Measurements from ENCODE around the gene STT3A.
"Not testable (repeated sequence)": the region's sequence is repeated elsewhere in the genome, so short reads cannot be mapped to it uniquely, and the experiment has no call there.

STT3A gene

DNA sequence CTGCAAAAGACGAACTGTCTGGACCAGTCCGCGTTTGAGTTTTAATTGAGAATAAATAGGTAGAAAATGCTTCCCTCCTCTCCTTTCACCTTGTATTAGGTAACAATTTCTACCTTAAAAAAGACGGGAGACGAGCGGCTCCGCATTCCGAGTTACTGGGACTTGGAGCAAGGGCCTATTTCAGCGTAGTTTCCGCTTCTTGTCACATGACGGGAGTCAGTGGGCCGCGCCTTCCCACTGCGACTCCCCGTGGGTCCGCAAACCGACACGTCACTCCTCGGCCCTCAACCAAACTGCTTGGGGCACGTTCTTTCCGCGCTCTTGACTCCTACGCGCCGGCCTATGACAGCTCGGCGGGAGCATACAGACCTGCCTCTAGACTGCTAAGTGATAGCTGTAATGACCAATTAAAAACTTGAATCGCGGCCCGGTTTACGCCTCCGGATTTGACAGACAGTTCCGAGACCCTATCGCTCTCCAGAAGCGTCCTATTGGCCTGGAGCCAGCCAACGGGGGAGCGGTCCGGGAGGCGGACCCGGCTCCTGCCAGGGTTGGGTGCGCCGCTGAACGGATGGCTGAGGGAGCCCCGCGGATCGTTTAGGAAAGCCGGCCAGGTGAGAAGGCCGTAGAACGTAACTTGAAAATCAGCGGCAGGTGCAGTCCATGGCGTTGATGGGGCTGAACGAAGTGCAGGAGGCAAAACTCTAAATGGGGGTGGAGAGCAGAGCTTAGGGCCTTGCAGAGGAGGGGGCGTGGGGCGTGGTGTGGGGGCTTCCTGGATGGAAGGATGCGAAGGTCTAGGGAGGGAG is at the start of gene STT3A:
TSS of gene STT3A (plus strand) at position 548 of the 809 bp plus-strand sequence. CDS start 3,064 bp downstream, outside the sequence.
- DNase-seq: peak; percentile 100

DNA sequence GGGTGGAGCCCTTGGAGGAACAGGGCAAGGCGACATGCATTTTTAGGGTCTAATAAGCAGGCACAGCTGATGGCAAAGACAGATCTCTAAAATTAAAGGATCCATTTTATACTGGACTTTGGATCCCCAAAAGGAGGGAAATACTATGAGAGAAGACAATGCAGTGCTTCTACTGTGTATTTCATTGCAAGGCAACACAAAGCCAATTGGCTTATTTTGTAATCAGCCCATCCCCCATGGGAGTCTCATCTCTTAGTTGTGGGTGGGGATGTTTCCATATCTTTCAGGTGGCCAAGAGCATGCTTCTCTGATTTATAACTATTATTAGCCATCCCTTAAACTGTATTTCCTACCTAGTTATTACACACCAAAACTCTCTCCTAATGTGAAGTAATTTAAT is 41.9 kb upstream of the STT3A start:
- DNase-seq: no peak

DNA sequence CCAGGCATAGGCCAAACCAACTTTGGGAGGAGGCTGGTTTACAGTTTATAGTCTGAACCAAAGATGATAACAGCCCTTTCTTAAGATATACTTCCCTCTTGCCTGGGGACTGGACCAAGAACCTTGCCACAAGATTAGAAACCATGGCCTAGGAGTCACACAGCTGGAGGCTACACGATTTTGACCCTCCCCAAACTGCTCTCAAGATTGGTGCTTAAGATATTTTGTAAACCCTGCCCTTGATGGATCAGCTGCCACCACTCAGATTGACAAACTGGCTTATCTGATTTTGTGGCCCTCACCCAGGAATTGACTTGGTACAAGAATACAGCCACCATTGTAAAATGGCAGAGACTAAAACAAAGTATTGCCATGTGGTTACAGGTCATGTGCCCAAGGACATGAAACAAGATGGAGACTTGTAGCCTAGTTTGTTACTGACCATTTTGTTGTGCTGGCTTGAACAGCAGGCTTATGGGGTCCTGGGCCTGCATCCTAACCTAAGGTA is 40.8 kb upstream of the STT3A start:
- DNase-seq: no peak

DNA sequence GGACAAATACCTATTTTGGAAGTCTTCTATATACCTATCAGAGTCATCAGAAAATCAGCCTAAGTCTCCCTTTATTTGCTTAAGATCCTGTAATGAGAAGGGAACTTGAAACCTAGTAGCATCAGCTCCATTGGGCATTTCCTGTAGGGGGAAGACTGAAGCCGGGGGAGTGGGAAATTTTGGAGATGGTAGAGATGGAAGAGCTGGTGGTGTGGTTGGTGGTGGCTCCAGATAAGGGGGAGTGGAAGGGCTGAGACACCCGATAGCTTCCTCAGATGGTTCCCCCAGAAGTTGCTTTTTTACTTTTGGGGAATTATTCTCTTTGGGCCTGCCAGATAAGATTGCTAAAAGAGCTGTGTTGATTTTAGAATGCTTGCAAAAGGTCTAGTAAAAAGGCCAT is 39.7 kb upstream of the STT3A start:
- no peak for DNase-seq

- DNase-seq: no peak
These were observed 39.3 kb upstream of the STT3A start for GRCh38 chr11:125553357-125553756.

GRCh38 chr11:125554038-125554437 is 38.6 kb upstream of the STT3A start:
- DNase-seq: no peak

GRCh38 chr11:125559888-125560287 is 32.8 kb upstream of the STT3A start:
- no peak for DNase-seq

DNA sequence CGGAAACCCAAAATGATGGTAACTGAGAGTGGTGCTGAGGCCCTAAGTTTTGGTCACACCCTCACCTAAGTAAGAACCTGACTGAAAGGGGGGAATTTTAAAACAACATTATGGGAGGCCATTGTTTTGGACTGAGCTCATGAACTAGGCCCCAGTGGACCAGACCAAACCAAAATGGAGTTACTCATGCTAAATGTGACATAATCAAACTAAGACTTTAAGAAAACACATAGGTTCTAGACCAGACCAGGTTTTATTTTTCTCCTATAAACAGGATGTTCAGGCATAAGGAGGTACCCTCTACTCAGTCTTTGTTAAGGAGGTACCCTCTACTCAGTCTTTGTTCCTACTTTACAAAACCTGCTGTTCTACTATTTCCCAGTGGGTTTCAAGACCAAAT is 30.7 kb upstream of the STT3A start:
- DNase-seq: no peak

DNA sequence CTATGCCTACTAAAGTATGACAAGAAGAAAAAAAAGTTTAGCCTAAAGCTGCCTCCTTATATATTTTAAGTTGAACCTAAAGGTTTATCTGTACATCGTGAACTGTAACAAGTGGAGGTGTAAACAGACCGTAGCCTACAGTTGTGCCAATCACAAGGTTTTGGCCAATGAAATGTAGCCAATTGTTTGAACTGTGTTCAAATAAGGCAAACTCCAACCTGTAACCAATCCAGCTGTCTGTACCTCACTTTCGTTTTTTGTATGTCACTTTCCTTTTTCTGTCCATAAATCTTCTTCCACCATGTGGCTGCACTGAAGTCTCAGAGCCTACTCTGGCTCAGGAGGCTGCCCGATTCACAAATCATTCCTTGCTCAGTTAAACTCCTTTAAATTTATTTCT is 30.2 kb upstream of the STT3A start:
- DNase-seq: no peak

- no peak for DNase-seq
These were observed 28.3 kb upstream of the STT3A start for GRCh38 chr11:125564357-125564756.

- no peak for DNase-seq
These were observed 26.4 kb upstream of the STT3A start for GRCh38 chr11:125566235-125566634.

- DNase-seq: peak; percentile 97
These were observed 23.4 kb upstream of the STT3A start, which contains the start of gene EI24 for GRCh38 chr11:125568970-125569914. TSS of gene EI24 (plus strand) at chr11:125569477. CDS start at chr11:125572528, 3,051 bp downstream.

DNA sequence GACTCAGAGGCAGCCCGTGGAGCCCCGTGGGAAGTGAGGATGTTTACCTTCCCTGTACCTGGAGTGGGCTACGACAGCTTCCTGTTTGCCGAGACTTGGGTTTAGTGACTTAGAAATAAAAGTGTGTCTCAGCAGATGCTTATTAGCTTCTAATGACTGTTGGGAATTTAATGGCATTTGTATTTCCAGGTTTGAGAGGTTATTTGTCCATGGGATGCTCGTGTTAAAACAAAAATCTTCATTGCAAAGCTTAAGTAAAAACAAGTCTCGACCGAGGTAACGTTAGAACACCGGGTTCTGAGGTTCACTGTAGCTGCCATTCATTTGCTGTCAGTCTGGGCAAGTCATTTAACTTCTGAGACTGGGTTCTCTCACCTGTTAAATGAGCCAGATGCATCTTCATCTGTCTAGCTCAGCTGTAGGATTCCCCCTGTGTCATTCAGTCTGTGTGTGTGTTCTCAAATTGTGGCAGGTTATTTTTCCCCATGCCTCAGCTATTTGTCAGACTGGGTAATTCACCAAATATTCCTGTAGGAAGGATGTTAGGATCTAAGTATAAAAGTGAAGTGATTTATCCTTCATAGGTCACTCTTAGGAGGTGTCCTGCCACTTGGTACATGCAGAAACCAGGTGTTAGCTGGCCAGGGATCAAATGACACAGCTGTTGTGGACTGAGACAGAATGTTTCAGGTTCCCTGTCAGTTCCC is 22.6 kb upstream of the STT3A start:
- DNase-seq: no peak

GRCh38 chr11:125570952-125571351 is 21.7 kb upstream of the STT3A start:
- no peak for DNase-seq

GRCh38 chr11:125572916-125573315 is 19.7 kb upstream of the STT3A start:
- no peak for DNase-seq

GRCh38 chr11:125577181-125577580 is 15.5 kb upstream of the STT3A start:
- DNase-seq: not testable (repeated sequence)

DNA sequence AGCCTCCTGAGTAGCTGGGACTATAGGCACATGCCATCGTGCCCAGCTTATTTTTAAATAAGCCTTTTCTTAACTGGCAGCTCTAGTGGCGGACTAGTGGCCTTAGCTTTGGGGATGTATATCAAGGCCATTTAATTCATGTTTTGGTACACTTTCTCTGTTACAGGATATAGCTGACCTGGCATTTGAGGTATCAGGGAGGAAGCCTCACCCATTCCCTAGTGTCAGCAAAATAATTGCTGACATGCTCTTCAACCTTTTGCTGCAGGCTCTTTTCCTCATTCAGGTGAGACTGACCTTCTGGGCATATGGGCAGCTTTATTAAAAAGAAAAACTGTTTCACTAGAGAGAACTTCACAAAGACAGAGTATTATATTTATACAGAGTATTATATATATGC is 13.9 kb upstream of the STT3A start:
- no peak for DNase-seq

- no peak for DNase-seq
These were observed 12.8 kb upstream of the STT3A start for GRCh38 chr11:125579811-125580210.

- no peak for DNase-seq
These were observed 9.2 kb upstream of the STT3A start for GRCh38 chr11:125583496-125583895.

- no peak for DNase-seq
These were observed 7.2 kb upstream of the STT3A start for GRCh38 chr11:125585487-125585886.

DNA sequence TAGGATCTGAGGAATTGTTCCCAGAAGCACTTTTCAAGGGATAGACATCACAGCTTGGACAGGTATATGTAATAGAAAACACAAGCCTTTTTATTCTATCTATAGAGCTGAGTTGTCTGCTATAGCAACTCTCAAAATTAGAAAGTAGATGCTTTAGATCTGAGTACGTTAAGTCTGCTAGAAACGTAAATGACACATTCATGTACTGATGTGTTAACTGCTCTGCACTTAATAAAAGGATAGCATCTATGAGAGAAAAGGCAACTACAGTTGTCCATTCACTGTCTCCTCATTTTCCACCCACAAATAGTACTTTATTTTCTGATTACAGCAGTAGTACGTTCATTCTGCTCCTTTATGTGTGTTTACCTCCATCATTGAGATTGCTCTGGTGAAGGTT is 6.0 kb upstream of the STT3A start:
- DNase-seq: no peak

DNA sequence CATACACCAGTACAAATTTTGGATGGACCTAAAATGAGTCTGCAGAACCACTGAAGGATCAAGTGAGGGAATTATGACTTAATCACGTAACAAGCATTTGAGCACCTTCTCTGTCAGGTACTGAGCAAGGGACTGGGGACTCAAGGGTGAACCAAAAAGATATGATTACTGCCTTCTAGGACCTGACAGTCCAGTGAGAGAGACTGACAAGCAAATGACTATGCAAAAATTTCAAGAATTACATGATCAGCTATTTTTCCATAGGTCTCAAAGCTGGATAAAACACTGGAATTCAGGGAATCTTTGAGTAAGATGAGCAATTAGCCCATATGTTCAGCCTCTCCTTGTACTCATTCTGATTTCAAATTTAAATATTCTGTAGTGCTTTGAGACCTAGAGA is 5.2 kb upstream of the STT3A start:
- no peak for DNase-seq

- no peak for DNase-seq
These were observed 4.1 kb upstream of the STT3A start for GRCh38 chr11:125588505-125588904.

Measured in islet precursor cell (in vitro differentiated cells).